HG03159 (cell line): ENCODE data around the gene LIM2.
"Not testable (repeated sequence)": the region's sequence is repeated elsewhere in the genome, so short reads cannot be mapped to it uniquely, and the experiment has no call there.

Experiments used
- ATAC-seq: cut with Tn5 transposase; IDR thresholded peaks from one replicate; pipeline ENCODE4 v1.9.1; 2021; ENCODE audit warnings: mild to moderate bottlenecking, moderate library complexity; ENCODE audit not compliant: unreplicated experiment

LIM2 gene

GRCh38 chr19:51397453-51397852, 9.7 kb upstream of the LIM2 start:
- not testable (repeated sequence) for ATAC-seq

GRCh38 chr19:51396175-51396574, 8.4 kb upstream of the LIM2 start:
- ATAC-seq: no peak

- peak; percentile 78 for ATAC-seq
These were observed 6.5 kb upstream of the LIM2 start for GRCh38 chr19:51394050-51394836.

GRCh38 chr19:51392701-51393100, 4.9 kb upstream of the LIM2 start:
- no peak for ATAC-seq

GRCh38 chr19:51391073-51391611, 3.4 kb upstream of the LIM2 start:
- no peak for ATAC-seq

GRCh38 chr19:51389143-51389542, 1.4 kb upstream of the LIM2 start:
- ATAC-seq: no peak

GRCh38 chr19:51386882-51387520, 773 bp downstream of the LIM2 start:
- no peak for ATAC-seq

GRCh38 chr19:51382004-51382403, 5.8 kb downstream of the LIM2 start:
- no peak for ATAC-seq

- no peak for ATAC-seq
These were observed 7.4 kb downstream of the LIM2 start for GRCh38 chr19:51380379-51380778.

- no peak for ATAC-seq
These were observed 10.4 kb downstream of the LIM2 start for GRCh38 chr19:51377422-51377821.

- no peak for ATAC-seq
These were observed 12.1 kb downstream of the LIM2 start for GRCh38 chr19:51375504-51376221.

GRCh38 chr19:51372649-51373504, 14.9 kb downstream of the LIM2 start, which contains the start of gene NKG7:
TSS of gene NKG7 (minus strand) at chr19:51372654. CDS start at chr19:51372535, 119 bp downstream.
- ATAC-seq: no peak

- ATAC-seq: no peak
These were observed 15.6 kb downstream of the LIM2 start for GRCh38 chr19:51372021-51372648.

GRCh38 chr19:51371186-51371690, 16.5 kb downstream of the LIM2 start:
- ATAC-seq: no peak

GRCh38 chr19:51370230-51370629, 17.5 kb downstream of the LIM2 start:
- ATAC-seq: no peak

GRCh38 chr19:51368366-51369282, 19.1 kb downstream of the LIM2 start, which contains the start of gene CLDND2:
TSS of gene CLDND2 (minus strand) at chr19:51369003. CDS start at chr19:51368577, 426 bp downstream.
- no peak for ATAC-seq

GRCh38 chr19:51367565-51368365, 20.0 kb downstream of the LIM2 start:
- peak; percentile 68 for ATAC-seq

GRCh38 chr19:51367255-51367564, 20.6 kb downstream of the LIM2 start:
- ATAC-seq: peak; percentile 10
